ENCODE data around the gene OGFOD2. TPM values are rescaled to one million over a fixed set of nuclear protein-coding genes. Genes with fewer than 3 reads are reported as not detected.

Gene OGFOD2
- 9.0 and 9.6 TPM in 2 replicates for total RNA-seq

DNA sequence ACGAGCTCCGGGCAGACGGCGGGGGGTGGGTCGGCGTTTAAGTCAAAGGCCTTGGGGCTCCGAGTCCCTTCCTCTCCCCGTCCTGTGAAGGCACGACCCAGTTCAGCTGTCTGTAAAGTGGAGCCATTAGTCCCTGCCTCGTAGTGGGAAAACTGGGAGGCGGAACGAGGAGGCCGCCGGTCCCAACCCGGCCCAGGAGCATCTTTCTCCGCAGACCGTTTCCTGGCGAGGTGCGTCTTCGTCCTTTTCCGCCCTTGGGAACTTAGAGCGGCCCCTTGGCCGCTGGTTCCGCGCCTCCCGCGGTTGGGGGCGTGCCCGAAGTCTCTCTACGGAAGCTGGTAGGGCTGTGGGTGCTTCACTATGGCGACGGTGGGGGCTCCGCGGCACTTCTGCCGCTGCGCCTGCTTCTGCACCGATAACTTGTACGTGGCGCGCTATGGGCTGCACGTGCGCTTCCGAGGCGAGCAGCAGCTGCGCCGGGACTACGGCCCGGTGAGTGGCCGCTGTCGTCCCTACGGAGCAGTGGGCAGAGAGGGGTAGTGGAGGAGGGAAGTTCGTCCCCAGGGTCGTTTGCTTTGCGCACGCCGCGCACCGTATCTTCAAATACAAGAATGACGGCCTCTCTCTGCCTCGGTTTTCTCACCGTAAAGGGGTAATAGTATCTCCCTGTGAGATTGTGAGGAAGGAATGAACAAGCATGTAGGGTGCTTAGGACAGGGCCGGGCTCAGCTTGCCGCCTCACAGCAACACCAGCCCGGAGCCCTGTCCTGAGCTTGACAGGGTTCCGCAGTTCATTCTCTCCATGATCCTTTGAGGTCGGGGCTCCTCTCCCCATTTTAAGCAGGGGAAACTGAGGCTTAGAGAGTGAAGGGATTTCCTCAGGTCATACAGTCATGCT is at the start of gene OGFOD2:
Gene OGFOD2 (plus strand): TSS at position 353 of the 898 bp plus-strand sequence. CDS start 8 bp downstream, at position 361.

DNA sequence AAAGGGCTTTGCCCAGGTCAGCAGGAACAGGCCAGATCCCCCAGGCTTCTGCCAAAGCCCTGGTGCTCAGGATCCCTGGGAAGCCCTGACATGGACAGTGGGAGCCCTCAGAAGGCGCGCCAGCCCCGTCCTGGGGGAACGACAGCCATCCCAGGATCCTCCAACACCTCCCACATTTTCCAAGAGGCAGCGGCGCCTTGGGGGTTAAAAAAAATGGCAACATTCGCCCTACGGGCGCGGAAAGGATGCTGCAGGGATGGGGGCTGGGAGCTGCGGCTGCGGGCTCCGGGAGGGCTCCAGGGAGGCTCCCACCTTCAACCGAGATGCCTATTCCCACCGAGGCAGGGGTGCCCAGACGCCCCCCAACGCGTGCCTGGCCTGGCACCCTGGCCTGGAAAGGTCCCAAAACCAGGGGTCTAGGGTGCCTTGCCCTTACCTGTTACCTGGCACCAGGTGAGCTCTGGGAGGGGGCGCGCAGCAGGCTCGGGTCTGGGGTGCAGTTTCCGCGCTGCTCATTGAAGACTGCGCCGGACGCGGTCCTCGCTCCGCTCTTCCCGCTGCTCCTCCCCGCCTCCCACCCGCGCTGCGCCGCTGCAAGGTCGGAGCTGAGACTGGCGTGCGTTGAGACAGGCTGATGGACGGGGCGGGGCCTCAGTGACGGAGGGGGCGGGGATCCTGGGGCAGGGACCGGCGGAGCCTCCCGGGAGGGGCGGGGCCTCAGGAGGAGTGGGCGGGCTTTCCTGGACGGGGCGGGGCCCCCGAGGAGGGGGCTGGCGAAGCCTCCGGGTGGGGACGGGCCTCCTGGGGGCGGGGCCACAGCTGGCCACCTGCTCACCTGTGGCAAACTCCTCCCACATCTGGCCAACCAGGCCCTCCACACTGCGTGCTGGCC is 8.9 kb upstream of the OGFOD2 start, which contains the start of gene ABCB9:
Gene ABCB9 (minus strand): TSS at position 613 of the 892 bp plus-strand sequence. CDS start 6,228 bp downstream, outside the sequence.

DNA sequence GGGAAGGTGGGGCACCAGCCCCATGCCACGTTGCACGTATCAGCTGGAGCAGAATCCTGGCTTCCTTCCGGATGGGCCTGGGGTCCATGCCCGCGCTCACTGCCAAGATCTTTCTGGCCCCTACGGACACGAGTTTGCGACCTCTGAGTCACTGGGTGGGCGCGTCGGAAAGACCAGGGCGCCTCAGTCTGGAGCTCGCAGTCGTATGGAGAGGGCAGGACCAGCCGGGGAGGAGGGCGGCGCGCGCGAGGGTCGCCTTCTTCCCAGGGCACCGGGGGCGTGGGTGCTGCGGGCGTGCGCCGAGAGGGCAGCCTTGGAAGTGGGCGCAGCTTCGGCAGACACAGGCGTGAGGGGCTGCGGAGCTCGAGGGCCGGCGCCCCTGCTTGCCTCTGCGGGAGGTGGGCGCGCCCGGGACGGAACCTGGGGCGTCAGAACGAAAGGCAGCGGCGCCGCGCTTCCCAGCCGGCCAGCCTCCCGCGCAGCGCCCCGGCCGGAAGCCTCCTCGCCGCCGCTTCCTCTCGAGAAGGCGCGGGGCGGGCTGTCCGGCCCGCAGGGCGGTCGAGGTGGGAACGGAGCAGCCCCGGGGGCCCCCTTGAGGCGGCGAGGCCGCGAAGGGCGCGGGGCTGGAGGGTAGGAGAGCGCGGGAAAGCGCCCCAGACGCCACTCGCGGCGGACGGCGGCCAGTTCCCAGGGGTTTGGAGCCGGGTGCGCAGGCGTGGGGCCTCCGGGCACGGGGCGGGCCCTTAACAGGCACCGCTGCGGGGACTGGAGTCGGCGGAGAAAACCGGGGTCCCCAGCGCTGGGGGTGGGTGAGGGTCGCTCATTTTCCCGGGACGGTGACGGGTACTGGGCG is 5.4 kb downstream of the OGFOD2 start, which contains the start of gene ARL6IP4:
Gene ARL6IP4 (plus strand): TSS at position 499 of the 853 bp plus-strand sequence. CDS start 459 bp downstream, outside the sequence.

Other genes starting within 250 kb of the OGFOD2 start
- 0.19 and 0.56 TPM in 2 replicates for gene HCAR1, start 244.4 kb upstream of the OGFOD2 start, total RNA-seq
- gene DENR, start 222.4 kb upstream of the OGFOD2 start, total RNA-seq, result 29.9 and 39.3 TPM in 2 replicates
- 0.77 and 2.8 TPM in 2 replicates for gene CCDC62, start 200.7 kb upstream of the OGFOD2 start, total RNA-seq
- 9.9 and 12.7 TPM in 2 replicates for gene HIP1R, start 139.8 kb upstream of the OGFOD2 start, total RNA-seq
- gene VPS37B, start 79.1 kb upstream of the OGFOD2 start, total RNA-seq, result 9.3 and 15.7 TPM in 2 replicates
- gene ABCB9, start 8.8 kb upstream of the OGFOD2 start, total RNA-seq, result 11.0 and 13.8 TPM in 2 replicates
- 101 and 234 TPM in 2 replicates for gene ARL6IP4, start 5.4 kb downstream of the OGFOD2 start, total RNA-seq
- gene PITPNM2, start 175.8 kb downstream of the OGFOD2 start, total RNA-seq, result 2.0 and 3.5 TPM in 2 replicates

Measured in regular cardiac myocyte (primary cell).